Panc1 (cell line): ENCODE data around the gene NID1. TPM values are rescaled to one million over a fixed set of nuclear protein-coding genes. Genes with fewer than 3 reads are reported as not detected.

ENCODE experiments used
- ATAC-seq: fragments of 200-7000 bp; cut with Tn5 transposase; 2 replicates; pipeline ENCODE4 v1.9.1; 2020; ENCODE audit warnings: mild to moderate bottlenecking, moderate library complexity
- BruUV-seq: library from RNA; stranded (reverse); fragments of 400-500 nt; replicated peaks from 2 replicates; lab custom pipeline; 2021; lab: Mats Ljungman, UMichigan
- CTCF ChIA-PET: fragments of 300-600 bp; sonication (Branson Sonifier 250); formaldehyde crosslinking; loops from one replicate; lab custom pipeline; 2022; ENCODE audit warnings: antibody characterized with exemption; lab: Charles Lee
- POLR2A ChIA-PET: fragments of 300-600 bp; sonication (Branson Sonifier 250); formaldehyde crosslinking; loops from one replicate; lab custom pipeline; 2022; ENCODE audit warnings: antibody characterized with exemption; lab: Charles Lee
- DNase-seq: peaks from one replicate; pipeline ENCODE4 v3.0.0-alpha.2; 2010; ENCODE audit warnings: low read depth, low spot score
- H3K27ac ChIP-seq: 2 replicates; pipeline ENCODE4 v1.5.1; 2011; ENCODE audit warnings: mild to moderate bottlenecking, low read length, inconsistent platforms
- H3K27me3 ChIP-seq: fragments of 200-500 bp; sonication (Bioruptor generic); 2 replicates; pipeline ENCODE4 v1.6.0; 2014; ENCODE audit warnings: low read length, inconsistent platforms; ENCODE audit not compliant: control insufficient read depth, insufficient read depth
- H3K36me3 ChIP-seq: fragments of 200-500 bp; sonication (Bioruptor generic); 2 replicates; pipeline ENCODE4 v1.5.1; 2014; ENCODE audit warnings: inconsistent platforms, mild to moderate bottlenecking, low read length, moderate library complexity; ENCODE audit not compliant: control insufficient read depth, insufficient read depth
- H3K4me1 ChIP-seq: 2 replicates; pipeline ENCODE4 v1.5.1; 2011; ENCODE audit warnings: inconsistent platforms, mild to moderate bottlenecking, low read length, moderate library complexity; ENCODE audit not compliant: control insufficient read depth, insufficient read depth
- H3K4me3 ChIP-seq, 2 experiments: 2 replicates each; pipeline ENCODE4 v1.5.1; 2011 to 2012; ENCODE audit warnings: low read depth in 2 of 2, low read length in 2 of 2, mild to moderate bottlenecking in 2 of 2, inconsistent platforms in 1 of 2, moderate library complexity in 1 of 2
- H3K9me3 ChIP-seq: fragments of 200-500 bp; sonication (Bioruptor generic); 2 replicates; pipeline ENCODE4 v1.5.1; 2014; ENCODE audit warnings: low read depth, mild to moderate bottlenecking, inconsistent platforms, low read length, moderate library complexity; ENCODE audit not compliant: control insufficient read depth, insufficient read depth
- CTCF ChIP-seq: fragments of 450-650 bp; IDR thresholded peaks from 2 replicates; pipeline ENCODE4 v1.5.1; 2017; ENCODE audit warnings: mild to moderate bottlenecking
- POLR2AphosphoS5 ChIP-seq: IDR thresholded peaks from 2 replicates; pipeline ENCODE4 v1.6.1; 2012; ENCODE audit warnings: mild to moderate bottlenecking, low read depth, low read length, moderate library complexity
- SIN3A ChIP-seq: IDR thresholded peaks from 2 replicates; pipeline ENCODE4 v1.6.1; 2012; ENCODE audit warnings: low read depth, mild to moderate bottlenecking, low read length, moderate library complexity, borderline replicate concordance; ENCODE audit not compliant: insufficient read depth
- TCF7L2 ChIP-seq: IDR thresholded peaks from 2 replicates; pipeline ENCODE4 v1.6.1; 2011; ENCODE audit warnings: mild to moderate bottlenecking, low read depth, low read length, inconsistent platforms
- in situ Hi-C: cut with HindIII; loops from 2 replicates; pipeline ENCODE4 v1.10.0; 2016; ENCODE audit warnings: low sequenced_read_pairs, low pct_unique_long_range_greater_than_20kb
- intact Hi-C: fragments of 100-400 bp; cut with micrococcal nuclease; formaldehyde crosslinking; loops from one replicate; pipeline ENCODE4 v1.10.0; 2022; ENCODE audit not compliant: unreplicated experiment
- total RNA-seq: library from RNA; stranded (reverse); gene quantifications from one replicate; pipeline ENCODE4 v1.2.1, GENCODE V29; 2021; ENCODE audit not compliant: unreplicated experiment
- TF ChIP-seq, protein P1 (sequence below), 2 experiments: IDR thresholded peaks; 2 replicates each; pipeline ENCODE4 v1.6.1; 2011 to 2012; ENCODE audit warnings: low read depth in 2 of 2, control low read depth in 1 of 2, low read length in 1 of 2, mild to moderate bottlenecking in 1 of 2, moderate library complexity in 1 of 2; ENCODE audit not compliant: insufficient read depth in 1 of 2

The NID1 gene
- total RNA-seq, 1 experiment from 2014 or later = 89.3 TPM

GRCh38 chr1:236009857-236010256 lies 55.0 kb downstream of the NID1 start:
- H3K27me3 ChIP-seq = no peaks in the 10 kb centered on the region
- H3K36me3 ChIP-seq = no peaks in the 10 kb centered on the region
- DNase-seq = no peak
- H3K4me3 ChIP-seq = no peak overlapping the region
- ATAC-seq = no peak
- POLR2A ChIA-PET = no interaction called here
- intact Hi-C loops (no loop called here), in situ Hi-C loops (no loop called here)
- CTCF ChIA-PET = no interaction called here
- TF ChIP-seq TCF7L2 (no peak), SIN3A (no peak), CTCF (no peak), POLR2AphosphoS5 (no peak)
- TF ChIP-seq, protein P1, sequence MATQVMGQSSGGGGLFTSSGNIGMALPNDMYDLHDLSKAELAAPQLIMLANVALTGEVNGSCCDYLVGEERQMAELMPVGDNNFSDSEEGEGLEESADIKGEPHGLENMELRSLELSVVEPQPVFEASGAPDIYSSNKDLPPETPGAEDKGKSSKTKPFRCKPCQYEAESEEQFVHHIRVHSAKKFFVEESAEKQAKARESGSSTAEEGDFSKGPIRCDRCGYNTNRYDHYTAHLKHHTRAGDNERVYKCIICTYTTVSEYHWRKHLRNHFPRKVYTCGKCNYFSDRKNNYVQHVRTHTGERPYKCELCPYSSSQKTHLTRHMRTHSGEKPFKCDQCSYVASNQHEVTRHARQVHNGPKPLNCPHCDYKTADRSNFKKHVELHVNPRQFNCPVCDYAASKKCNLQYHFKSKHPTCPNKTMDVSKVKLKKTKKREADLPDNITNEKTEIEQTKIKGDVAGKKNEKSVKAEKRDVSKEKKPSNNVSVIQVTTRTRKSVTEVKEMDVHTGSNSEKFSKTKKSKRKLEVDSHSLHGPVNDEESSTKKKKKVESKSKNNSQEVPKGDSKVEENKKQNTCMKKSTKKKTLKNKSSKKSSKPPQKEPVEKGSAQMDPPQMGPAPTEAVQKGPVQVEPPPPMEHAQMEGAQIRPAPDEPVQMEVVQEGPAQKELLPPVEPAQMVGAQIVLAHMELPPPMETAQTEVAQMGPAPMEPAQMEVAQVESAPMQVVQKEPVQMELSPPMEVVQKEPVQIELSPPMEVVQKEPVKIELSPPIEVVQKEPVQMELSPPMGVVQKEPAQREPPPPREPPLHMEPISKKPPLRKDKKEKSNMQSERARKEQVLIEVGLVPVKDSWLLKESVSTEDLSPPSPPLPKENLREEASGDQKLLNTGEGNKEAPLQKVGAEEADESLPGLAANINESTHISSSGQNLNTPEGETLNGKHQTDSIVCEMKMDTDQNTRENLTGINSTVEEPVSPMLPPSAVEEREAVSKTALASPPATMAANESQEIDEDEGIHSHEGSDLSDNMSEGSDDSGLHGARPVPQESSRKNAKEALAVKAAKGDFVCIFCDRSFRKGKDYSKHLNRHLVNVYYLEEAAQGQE (IDR thresholded peaks at IDR 0.05; ENCODE audit: insufficient read depth in 1 of 2, low read depth in 2 of 2, low read length in 1 of 2) = no peak
- BruUV-seq = no TSS peak
- H3K9me3 ChIP-seq = no peaks in the 10 kb centered on the region
- H3K4me1 ChIP-seq = no peaks in the 10 kb centered on the region
- no peak overlapping the region for H3K27ac ChIP-seq

DNA sequence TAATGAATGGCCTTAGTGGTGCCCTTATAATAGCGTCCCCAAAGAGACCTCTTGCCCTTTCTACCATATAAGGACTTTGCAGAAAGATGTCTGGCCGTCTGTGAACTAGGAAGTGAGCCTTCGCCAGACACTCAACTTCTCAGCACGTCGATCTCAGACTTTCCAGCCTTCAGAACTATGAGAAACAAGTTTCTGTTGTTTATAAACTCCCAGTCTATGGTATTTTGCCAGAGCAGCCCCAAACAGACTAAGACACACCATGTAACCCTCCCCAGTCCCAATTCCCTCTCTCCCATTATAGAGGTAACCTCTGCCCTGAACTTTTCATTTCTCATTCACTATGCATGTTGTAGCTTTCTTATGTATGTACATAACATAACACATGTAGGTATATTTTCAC lies 55.7 kb downstream of the NID1 start:
- POLR2A ChIA-PET = no interaction called here
- Histone ChIP-seq H3K27ac (no peak overlapping the region), H3K36me3 (no peaks in the 10 kb centered on the region), H3K27me3 (no peaks in the 10 kb centered on the region), H3K4me3 (no peak overlapping the region), H3K4me1 (no peaks in the 10 kb centered on the region), H3K9me3 (no peaks in the 10 kb centered on the region)
- no TSS peak for BruUV-seq
- intact Hi-C loops = no loop called here
- ATAC-seq = no peak
- DNase-seq = no peak
- CTCF ChIA-PET = no interaction called here
- in situ Hi-C loops = no loop called here
- TF ChIP-seq, protein P1 (IDR thresholded peaks at IDR 0.05; ENCODE audit: insufficient read depth in 1 of 2, low read depth in 2 of 2, low read length in 1 of 2) = no peak
- TF ChIP-seq TCF7L2 (no peak), CTCF (no peak), POLR2AphosphoS5 (no peak), SIN3A (no peak)
